Suprapubic skin (tissue), 4 donors: Measurements from ENCODE around the gene SLC2A10. TPM values are rescaled to one million over a fixed set of nuclear protein-coding genes. Genes with fewer than 3 reads are reported as not detected.

Experiments
- DNase-seq, 2 donors: peaks; one replicate each; pipeline ENCODE4 v3.0.0-alpha.2; 2019; ENCODE audit warnings: low spot score in 2 of 2
- H3K27ac ChIP-seq: fragments of 200-600 bp; sonication (generic); one replicate; pipeline ENCODE4 v1.5.1; 2019
- H3K27me3 ChIP-seq: fragments of 200-600 bp; sonication (generic); one replicate; pipeline ENCODE4 v1.5.1; 2019
- H3K36me3 ChIP-seq: fragments of 200-600 bp; sonication (generic); one replicate; pipeline ENCODE4 v1.5.1; 2019
- H3K4me1 ChIP-seq: fragments of 200-600 bp; sonication (generic); one replicate; pipeline ENCODE4 v1.5.1; 2019
- H3K4me3 ChIP-seq: fragments of 200-600 bp; sonication (generic); one replicate; pipeline ENCODE4 v1.5.1; 2019; ENCODE audit warnings: mild to moderate bottlenecking
- H3K9me3 ChIP-seq: fragments of 200-600 bp; sonication (generic); one replicate; pipeline ENCODE4 v1.5.1; 2019
- EP300 ChIP-seq: sonication (generic); formaldehyde crosslinking; IDR thresholded peaks from one replicate; pipeline ENCODE4 v1.6.1; 2017; ENCODE audit warnings: antibody characterized with exemption
- POLR2A ChIP-seq, 2 donors: fragments of 450-650 bp; IDR thresholded peaks; one replicate each; pipeline ENCODE4 v1.6.1; 2017; ENCODE audit warnings: antibody characterized with exemption in 2 of 2, mild to moderate bottlenecking in 2 of 2, moderate library complexity in 2 of 2
- POLR2AphosphoS5 ChIP-seq, 3 donors: sonication (generic); formaldehyde crosslinking; IDR thresholded peaks; one replicate each; pipeline ENCODE4 v1.6.1; 2017; ENCODE audit warnings: antibody characterized with exemption in 3 of 3
- WGBS: methylation state at CpG from one replicate; pipeline ENCODE4 v1.1.5; 2018; 5-methylcytosine and 5-hydroxymethylcytosine counted together
- total RNA-seq, 4 donors: library from RNA; depleted of rRNA; stranded (reverse); fragments of >200 nt; gene quantifications; one replicate each; pipeline ENCODE4 v1.1.0, GENCODE V29; 2016
- TF ChIP-seq, protein P1 (sequence below), 2 donors: fragments of 200-600 bp in 1 of 2; fragments of 450-650 bp in 1 of 2; sonication (generic) in 1 of 2; IDR thresholded peaks; one replicate each; pipeline ENCODE4 v1.5.1; 2016 to 2019; ENCODE audit warnings: antibody characterized with exemption in 2 of 2, mild to moderate bottlenecking in 1 of 2, moderate library complexity in 1 of 2

The SLC2A10 gene
- total RNA-seq, 4 donors from 2014 or later = 2.6 to 8.1 (median 5.5) TPM

DNA sequence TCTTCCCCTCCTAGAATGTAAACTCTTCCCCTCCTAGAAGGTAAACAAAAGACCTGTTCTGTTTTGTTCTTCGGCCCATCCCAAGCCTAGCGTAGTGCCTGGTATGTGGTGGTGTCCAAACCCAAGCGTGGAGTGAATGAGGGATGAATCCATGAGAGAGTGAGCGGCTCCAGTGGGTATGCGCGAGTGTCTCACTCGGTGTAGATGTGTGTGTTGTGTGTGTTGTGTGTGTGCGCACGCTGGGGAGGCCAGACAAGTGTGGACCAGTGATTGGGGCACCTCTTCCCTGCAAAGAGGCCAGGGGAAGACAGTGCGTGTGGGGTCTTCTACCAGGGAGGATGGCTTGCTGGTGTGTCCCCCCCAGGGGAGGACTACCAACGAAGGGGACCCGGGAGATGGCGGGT, 392 bp upstream of the SLC2A10 start:
- no peaks in the 10 kb centered on the region for H3K9me3 ChIP-seq
- peak overlapping the region; percentile 66 for H3K4me3 ChIP-seq
- peak overlapping the region; percentile 82 for H3K27ac ChIP-seq
- TF ChIP-seq EP300 (no peak), POLR2A (IDR thresholded peaks at IDR 0.05) (no peak), POLR2AphosphoS5 (IDR thresholded peaks at IDR 0.05) (no peak)
- TF ChIP-seq, protein P1, sequence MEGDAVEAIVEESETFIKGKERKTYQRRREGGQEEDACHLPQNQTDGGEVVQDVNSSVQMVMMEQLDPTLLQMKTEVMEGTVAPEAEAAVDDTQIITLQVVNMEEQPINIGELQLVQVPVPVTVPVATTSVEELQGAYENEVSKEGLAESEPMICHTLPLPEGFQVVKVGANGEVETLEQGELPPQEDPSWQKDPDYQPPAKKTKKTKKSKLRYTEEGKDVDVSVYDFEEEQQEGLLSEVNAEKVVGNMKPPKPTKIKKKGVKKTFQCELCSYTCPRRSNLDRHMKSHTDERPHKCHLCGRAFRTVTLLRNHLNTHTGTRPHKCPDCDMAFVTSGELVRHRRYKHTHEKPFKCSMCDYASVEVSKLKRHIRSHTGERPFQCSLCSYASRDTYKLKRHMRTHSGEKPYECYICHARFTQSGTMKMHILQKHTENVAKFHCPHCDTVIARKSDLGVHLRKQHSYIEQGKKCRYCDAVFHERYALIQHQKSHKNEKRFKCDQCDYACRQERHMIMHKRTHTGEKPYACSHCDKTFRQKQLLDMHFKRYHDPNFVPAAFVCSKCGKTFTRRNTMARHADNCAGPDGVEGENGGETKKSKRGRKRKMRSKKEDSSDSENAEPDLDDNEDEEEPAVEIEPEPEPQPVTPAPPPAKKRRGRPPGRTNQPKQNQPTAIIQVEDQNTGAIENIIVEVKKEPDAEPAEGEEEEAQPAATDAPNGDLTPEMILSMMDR (IDR thresholded peaks at IDR 0.05) = no peak
- WGBS = 60% methylated on average over 9 of the region's 13 CpGs
- H3K27me3 ChIP-seq = peaks cover 13% of the 10 kb centered on the region
- peaks cover 40% of the 10 kb centered on the region for H3K4me1 ChIP-seq
- no peak for DNase-seq
- no peaks in the 10 kb centered on the region for H3K36me3 ChIP-seq

- Histone ChIP-seq H3K27me3 (peaks cover 13% of the 10 kb centered on the region), H3K27ac (peak overlapping the region; percentile 82), H3K4me1 (peaks cover 45% of the 10 kb centered on the region), H3K36me3 (no peaks in the 10 kb centered on the region), H3K9me3 (no peaks in the 10 kb centered on the region), H3K4me3 (peak overlapping the region; percentile 66)
- no peak for DNase-seq
- TF ChIP-seq, protein P1 (IDR thresholded peaks at IDR 0.05) = no peak
- TF ChIP-seq POLR2A (IDR thresholded peaks at IDR 0.05) (no peak), EP300 (no peak), POLR2AphosphoS5 (IDR thresholded peaks at IDR 0.05) (no peak)
- 42% methylated on average over 22 of the region's 22 CpGs for WGBS
Measured at GRCh38 chr20:46710153-46710913, 884 bp downstream of the SLC2A10 start.

DNA sequence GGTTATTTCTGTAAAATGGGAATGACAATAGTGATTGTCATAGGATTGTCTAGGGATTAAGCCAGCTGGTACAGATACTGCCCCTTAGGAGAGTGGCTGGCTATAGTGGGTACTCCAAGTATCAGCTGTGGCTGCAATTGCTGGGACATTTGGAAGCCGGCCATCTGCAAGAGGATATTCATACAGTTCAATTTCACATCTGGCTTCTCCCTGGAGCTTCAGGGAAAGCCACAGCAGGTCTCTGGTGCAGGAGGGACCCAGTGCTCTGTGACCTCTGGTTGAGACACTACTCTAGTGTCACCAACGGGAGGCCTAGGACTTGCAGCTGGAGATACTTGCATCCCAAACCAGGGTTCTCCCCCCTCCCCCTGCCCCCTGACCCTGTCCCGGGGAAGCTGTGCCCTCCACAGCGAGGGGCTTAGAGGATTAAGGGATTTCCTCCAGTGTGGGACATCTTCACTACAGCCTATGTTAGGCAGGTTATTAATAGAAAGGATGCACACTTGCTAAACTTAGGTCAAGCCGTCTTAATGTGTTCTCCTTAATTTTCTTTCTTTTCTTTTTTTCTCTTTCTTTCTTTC, 2.7 kb downstream of the SLC2A10 start:
- 73% methylated on average over 5 of the region's 5 CpGs for WGBS
- Histone ChIP-seq H3K4me1 (peaks cover 48% of the 10 kb centered on the region), H3K36me3 (no peaks in the 10 kb centered on the region), H3K9me3 (no peaks in the 10 kb centered on the region), H3K27me3 (peaks cover 13% of the 10 kb centered on the region), H3K4me3 (no peak overlapping the region), H3K27ac (no peak overlapping the region)
- DNase-seq = no peak
- TF ChIP-seq POLR2AphosphoS5 (IDR thresholded peaks at IDR 0.05) (no peak), EP300 (no peak), POLR2A (IDR thresholded peaks at IDR 0.05) (no peak)
- TF ChIP-seq, protein P1 (IDR thresholded peaks at IDR 0.05) = no peak

- 65% methylated on average over 14 of the region's 15 CpGs for WGBS
- DNase-seq = no peak
- Histone ChIP-seq H3K27me3 (peaks cover 12% of the 10 kb centered on the region), H3K4me1 (peaks cover 46% of the 10 kb centered on the region), H3K4me3 (no peak overlapping the region), H3K9me3 (no peaks in the 10 kb centered on the region), H3K36me3 (no peaks in the 10 kb centered on the region), H3K27ac (no peak overlapping the region)
- TF ChIP-seq, protein P1 (IDR thresholded peaks at IDR 0.05) = no peak
- no peak for TF ChIP-seq EP300
Measured at GRCh38 chr20:46713957-46714834, 4.7 kb downstream of the SLC2A10 start.
